Endothelial cell of umbilical vein (primary cell): Measurements from ENCODE around the gene NAA16. TPM values are rescaled to one million over a fixed set of nuclear protein-coding genes. Genes with fewer than 3 reads are reported as not detected.

ENCODE experiments used
- BruUV-seq: library from RNA; stranded (reverse); fragments of 400-500 nt; replicated peaks from 2 replicates; lab custom pipeline; 2021; lab: Mats Ljungman, UMichigan
- CTCF ChIA-PET: fragments of 300-600, 350-600 bp; sonication (Branson Sonifier 250); formaldehyde crosslinking; loops from one replicate; lab custom pipeline; 2021; ENCODE audit warnings: antibody characterized with exemption, inconsistent platforms; lab: Charles Lee
- POLR2A ChIA-PET: fragments of 300-600, 350-600 bp; sonication (Branson Sonifier 250); formaldehyde crosslinking; loops from one replicate; lab custom pipeline; 2021; ENCODE audit warnings: antibody characterized with exemption, inconsistent platforms; lab: Charles Lee
- DNase-seq: peaks from one replicate; pipeline ENCODE4 v3.0.0-alpha.2; 2011; ENCODE audit warnings: low read depth, low spot score
- FAIRE-seq: peaks from 2 replicates; lab custom pipeline; 2011; peaks lifted over from hg19 to GRCh38; lab: Jason Lieb, UNC
- H2AFZ ChIP-seq: 2 replicates; pipeline ENCODE4 v1.6.0; 2012; ENCODE audit warnings: low read depth, low read length, control low read depth, inconsistent platforms
- H3K27ac ChIP-seq: 2 replicates; pipeline ENCODE4 v1.5.1; 2011; ENCODE audit warnings: low read depth, mild to moderate bottlenecking, control low read depth, low read length, moderate library complexity; ENCODE audit not compliant: insufficient read depth
- H3K27me3 ChIP-seq, 2 experiments: 2 replicates each; pipeline versions ENCODE4 v1.6.0 to v1.6.1; 2011; ENCODE audit warnings: low read length in 2 of 2, mixed read lengths in 1 of 2; ENCODE audit not compliant: control insufficient read depth in 2 of 2, insufficient read depth in 2 of 2
- H3K36me3 ChIP-seq, 2 experiments: 2 replicates in 1 of 2; 3 replicates in 1 of 2; pipeline ENCODE4 v1.5.1; 2011; ENCODE audit warnings: low read length in 2 of 2, mild to moderate bottlenecking in 1 of 2, moderate library complexity in 1 of 2; ENCODE audit not compliant: control insufficient read depth in 2 of 2, insufficient read depth in 2 of 2; ENCODE audit errors: extremely low read depth in 1 of 2
- H3K4me1 ChIP-seq: 3 replicates; pipeline ENCODE4 v1.5.1; 2011; ENCODE audit warnings: mild to moderate bottlenecking, low read length; ENCODE audit not compliant: control insufficient read depth, insufficient read depth; ENCODE audit errors: extremely low read depth
- H3K4me2 ChIP-seq: 2 replicates; pipeline ENCODE4 v1.6.1; 2011; ENCODE audit warnings: low read length, control low read depth, mixed read lengths; ENCODE audit not compliant: insufficient read depth
- H3K4me3 ChIP-seq, 3 experiments: fragments of 200-600 bp in 1 of 3; sonication (generic), shearing (Covaris generic) in 1 of 3; replicated peaks in 1 of 3; 2 replicates each; pipeline ENCODE4 v1.5.1; 2011 to 2016; ENCODE audit warnings: control low read depth in 3 of 3, low read length in 3 of 3, mild to moderate bottlenecking in 2 of 3, inconsistent platforms in 1 of 3, low read depth in 1 of 3, moderate library complexity in 1 of 3; ENCODE audit not compliant: insufficient read depth in 1 of 3
- H3K79me2 ChIP-seq: 2 replicates; pipeline ENCODE4 v1.6.0; 2012; ENCODE audit warnings: low read length, inconsistent platforms; ENCODE audit not compliant: control insufficient read depth, insufficient read depth
- H3K9ac ChIP-seq: replicated peaks from 2 replicates; pipeline ENCODE3; 2011; ENCODE audit warnings: low read length, control low read depth; ENCODE audit not compliant: insufficient read depth; ENCODE audit errors: extremely low read depth
- H3K9me1 ChIP-seq: replicated peaks from 3 replicates; pipeline ENCODE4 v1.6.0; 2011; ENCODE audit warnings: mild to moderate bottlenecking, low read length; ENCODE audit not compliant: control insufficient read depth, insufficient read depth; ENCODE audit errors: extremely low read depth
- H3K9me3 ChIP-seq: replicated peaks from 2 replicates; pipeline ENCODE4 v1.5.1; 2012; ENCODE audit warnings: low read length, inconsistent platforms; ENCODE audit not compliant: control insufficient read depth, insufficient read depth
- H4K20me1 ChIP-seq: replicated peaks from 2 replicates; pipeline ENCODE3; 2011; ENCODE audit warnings: mild to moderate bottlenecking, low read length; ENCODE audit not compliant: control insufficient read depth, insufficient read depth; ENCODE audit errors: extremely low read depth
- EZH2 ChIP-seq: IDR thresholded peaks from 2 replicates; pipeline ENCODE4 v1.6.1; 2012; ENCODE audit warnings: borderline replicate concordance, low read depth, mild to moderate bottlenecking, moderate library complexity, low read length, inconsistent platforms; ENCODE audit not compliant: severe bottlenecking
- FOS ChIP-seq: IDR thresholded peaks from 2 replicates; pipeline ENCODE4 v1.6.1; 2011; ENCODE audit warnings: mild to moderate bottlenecking, low read length, moderate library complexity, borderline replicate concordance; ENCODE audit not compliant: insufficient read depth
- GATA2 ChIP-seq: IDR thresholded peaks from 2 replicates; pipeline ENCODE4 v1.7.0; 2011; ENCODE audit warnings: low read depth, mild to moderate bottlenecking, moderate library complexity, mixed read lengths, low read length; ENCODE audit not compliant: insufficient read length, insufficient read depth
- JUN ChIP-seq: IDR thresholded peaks from 2 replicates; pipeline ENCODE4 v1.6.1; 2011; ENCODE audit warnings: borderline replicate concordance, low read depth; ENCODE audit not compliant: insufficient read length, insufficient read depth
- MAX ChIP-seq: IDR thresholded peaks from 2 replicates; pipeline ENCODE4 v1.6.1; 2011; ENCODE audit not compliant: insufficient read depth, insufficient read length
- MYC ChIP-seq: IDR thresholded peaks from one replicate; pipeline ENCODE4 v1.6.1; 2011; ENCODE audit warnings: mild to moderate bottlenecking, low read depth, low read length
- POLR2A ChIP-seq: IDR thresholded peaks from 2 replicates; pipeline ENCODE4 v1.6.1; 2012; ENCODE audit warnings: low read depth, mild to moderate bottlenecking, control low read depth, low read length
- POLR2AphosphoS5 ChIP-seq: IDR thresholded peaks from 2 replicates; pipeline ENCODE4 v1.6.1; 2012; ENCODE audit warnings: low read depth, mild to moderate bottlenecking, control low read depth, low read length, moderate library complexity; ENCODE audit not compliant: insufficient read depth
- dilution Hi-C: fragments of 300-500 bp; cut with MboI; formaldehyde crosslinking; loops from one replicate; pipeline ENCODE4 v1.15.0; 2019; ENCODE audit warnings: low sequenced_read_pairs; ENCODE audit not compliant: extremely low pct_ligation_motif_present
- intact Hi-C: fragments of 100-400 bp; cut with micrococcal nuclease; formaldehyde crosslinking; loops from one replicate; pipeline ENCODE4 v1.10.0; 2022
- polyA plus RNA-seq, 4 experiments: library from polyadenylated mRNA; depleted of rRNA in 3 of 4; stranded (reverse) in 3 of 4; unstranded in 1 of 4; fragments of >200 nt; gene quantifications; 2 replicates each; pipeline versions ENCODE4 v1.2.1 to v1.2.3, GENCODE V29; 2011 to 2012; ENCODE audit warnings: missing spikeins in 1 of 4
- total RNA-seq: library from RNA; stranded (reverse); gene quantifications from 2 replicates; pipeline ENCODE4 v1.2.3, GENCODE V29; 2021
- TF ChIP-seq, protein P1 (sequence below), 2 donors: IDR thresholded peaks; 1 replicate in 1 of 2; 2 replicates in 1 of 2; pipeline ENCODE4 v1.5.1; 2011; ENCODE audit warnings: low read length in 2 of 2, mild to moderate bottlenecking in 2 of 2, moderate library complexity in 2 of 2, control low read depth in 1 of 2, inconsistent platforms in 1 of 2, low read depth in 1 of 2; ENCODE audit not compliant: insufficient read depth in 1 of 2; ENCODE audit errors: extremely low read depth in 1 of 2

The NAA16 gene
- total and polyA plus RNA-seq, 2 donors (not counting 3 experiments of a cell fraction or from before 2014, with no cell fraction given), result 8.6 to 26.1 TPM

DNA sequence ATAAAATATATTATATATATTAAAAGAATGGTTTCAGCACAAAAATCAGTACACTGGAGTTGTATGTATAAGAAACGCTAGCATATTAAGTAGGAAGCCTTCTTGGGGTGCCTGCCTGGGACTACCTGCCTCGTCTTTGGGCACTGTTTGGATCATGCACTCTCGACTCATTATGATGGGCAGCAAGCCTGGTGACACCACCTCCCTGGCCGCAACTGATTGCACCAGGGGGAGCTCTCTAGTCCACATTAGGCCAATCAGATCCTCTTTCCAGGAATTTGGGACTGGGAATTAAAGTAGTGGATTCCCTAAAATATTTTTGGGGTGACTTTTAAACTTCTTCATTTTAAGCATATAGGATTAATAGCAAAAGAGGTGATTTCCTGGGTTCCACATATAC, 90.3 kb downstream of the NAA16 start:
- DNase-seq (no peak), FAIRE-seq (no peak)
- Histone ChIP-seq H3K27me3 (no peaks in the 10 kb centered on the region), H3K9me1 (no peaks in the 10 kb centered on the region), H3K27ac (no peak overlapping the region), H3K79me2 (no peaks in the 10 kb centered on the region), H2AFZ (no peak overlapping the region), H3K4me2 (no peak overlapping the region), H3K9ac (no peak overlapping the region), H3K4me3 (no peak overlapping the region), H3K36me3 (no peaks in the 10 kb centered on the region), H3K9me3 (no peaks in the 10 kb centered on the region), H3K4me1 (no peaks in the 10 kb centered on the region), H4K20me1 (no peaks in the 10 kb centered on the region)
- no peak for TF ChIP-seq GATA2
- no peak for TF ChIP-seq MAX
- no peak for TF ChIP-seq MYC
- TF ChIP-seq, protein P1, sequence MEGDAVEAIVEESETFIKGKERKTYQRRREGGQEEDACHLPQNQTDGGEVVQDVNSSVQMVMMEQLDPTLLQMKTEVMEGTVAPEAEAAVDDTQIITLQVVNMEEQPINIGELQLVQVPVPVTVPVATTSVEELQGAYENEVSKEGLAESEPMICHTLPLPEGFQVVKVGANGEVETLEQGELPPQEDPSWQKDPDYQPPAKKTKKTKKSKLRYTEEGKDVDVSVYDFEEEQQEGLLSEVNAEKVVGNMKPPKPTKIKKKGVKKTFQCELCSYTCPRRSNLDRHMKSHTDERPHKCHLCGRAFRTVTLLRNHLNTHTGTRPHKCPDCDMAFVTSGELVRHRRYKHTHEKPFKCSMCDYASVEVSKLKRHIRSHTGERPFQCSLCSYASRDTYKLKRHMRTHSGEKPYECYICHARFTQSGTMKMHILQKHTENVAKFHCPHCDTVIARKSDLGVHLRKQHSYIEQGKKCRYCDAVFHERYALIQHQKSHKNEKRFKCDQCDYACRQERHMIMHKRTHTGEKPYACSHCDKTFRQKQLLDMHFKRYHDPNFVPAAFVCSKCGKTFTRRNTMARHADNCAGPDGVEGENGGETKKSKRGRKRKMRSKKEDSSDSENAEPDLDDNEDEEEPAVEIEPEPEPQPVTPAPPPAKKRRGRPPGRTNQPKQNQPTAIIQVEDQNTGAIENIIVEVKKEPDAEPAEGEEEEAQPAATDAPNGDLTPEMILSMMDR (IDR thresholded peaks at IDR 0.05; ENCODE audit: extremely low read depth in 1 of 2, insufficient read depth in 1 of 2, low read depth in 1 of 2, low read length in 2 of 2), result no peak
- TF ChIP-seq FOS, result no peak
- no peak for TF ChIP-seq JUN
- TF ChIP-seq POLR2A, result no peak
- TF ChIP-seq EZH2, result no peak
- no peak for TF ChIP-seq POLR2AphosphoS5
- ChIA-PET CTCF (interaction anchor here (0.9 kb wide), 1 partner anchor 19 kb away, joined by 3 read pairs; no protein-coding TSS in a partner anchor), POLR2A (no interaction called here)
- dilution Hi-C loops (no loop called here), intact Hi-C loops (no loop called here)
- BruUV-seq, result no TSS peak
